Measurements from ENCODE around the gene UBE4A.

UBE4A gene

DNA sequence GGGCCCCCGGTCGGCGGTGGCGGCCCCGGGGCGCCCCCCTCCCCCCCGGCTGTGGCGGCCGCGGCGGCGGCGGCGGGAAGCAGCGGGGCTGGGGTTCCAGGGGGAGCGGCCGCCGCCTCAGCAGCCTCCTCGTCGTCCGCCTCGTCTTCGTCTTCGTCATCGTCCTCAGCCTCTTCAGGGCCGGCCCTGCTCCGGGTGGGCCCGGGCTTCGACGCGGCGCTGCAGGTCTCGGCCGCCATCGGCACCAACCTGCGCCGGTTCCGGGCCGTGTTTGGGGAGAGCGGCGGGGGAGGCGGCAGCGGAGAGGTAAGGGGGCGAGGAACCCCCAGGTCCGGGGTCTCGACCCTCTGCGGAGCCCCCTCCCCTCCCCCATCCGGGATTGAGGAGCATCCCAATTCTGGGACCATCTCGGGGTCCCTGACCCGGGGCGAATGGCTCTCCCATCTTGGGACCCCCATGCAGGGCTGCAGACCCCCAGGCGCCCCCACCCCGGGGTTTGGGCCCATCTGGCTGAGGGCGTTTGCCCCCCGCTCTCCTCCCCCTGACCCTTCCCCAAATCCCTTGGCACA, 77.3 kb downstream of the UBE4A start:
- TF ChIP-seq Cebpa-rat (IDR thresholded peaks at IDR 0.05): no peak
- H4K20me1 ChIP-seq: peaks cover 43 to 52% (median 48%) of the 10 kb centered on the region in 11 experiments
- H3K4me1 ChIP-seq: peaks cover 36 to 49% (median 46%) of the 10 kb centered on the region in 10 experiments
- no peaks in the 10 kb centered on the region for H3K9me3 ChIP-seq (replicated peaks in 1 of 11)
- H3K27me3 ChIP-seq: no peaks in the 10 kb centered on the region
- H3K36me3 ChIP-seq: peaks cover 0 to 27% (median 2%) of the 10 kb centered on the region in 11 experiments; a peak in 9 of 22 replicates
- peak overlapping the region; percentile 89 to 95 (median 93) for H3K9ac ChIP-seq
- peak overlapping the region; percentile 95 to 100 (median 98) for H3K4me3 ChIP-seq
- H3K4me2 ChIP-seq: peak overlapping the region; percentile 86 to 97 (median 94)
- peak overlapping the region; percentile 72 to 90 (median 88) for H3K27ac ChIP-seq

DNA sequence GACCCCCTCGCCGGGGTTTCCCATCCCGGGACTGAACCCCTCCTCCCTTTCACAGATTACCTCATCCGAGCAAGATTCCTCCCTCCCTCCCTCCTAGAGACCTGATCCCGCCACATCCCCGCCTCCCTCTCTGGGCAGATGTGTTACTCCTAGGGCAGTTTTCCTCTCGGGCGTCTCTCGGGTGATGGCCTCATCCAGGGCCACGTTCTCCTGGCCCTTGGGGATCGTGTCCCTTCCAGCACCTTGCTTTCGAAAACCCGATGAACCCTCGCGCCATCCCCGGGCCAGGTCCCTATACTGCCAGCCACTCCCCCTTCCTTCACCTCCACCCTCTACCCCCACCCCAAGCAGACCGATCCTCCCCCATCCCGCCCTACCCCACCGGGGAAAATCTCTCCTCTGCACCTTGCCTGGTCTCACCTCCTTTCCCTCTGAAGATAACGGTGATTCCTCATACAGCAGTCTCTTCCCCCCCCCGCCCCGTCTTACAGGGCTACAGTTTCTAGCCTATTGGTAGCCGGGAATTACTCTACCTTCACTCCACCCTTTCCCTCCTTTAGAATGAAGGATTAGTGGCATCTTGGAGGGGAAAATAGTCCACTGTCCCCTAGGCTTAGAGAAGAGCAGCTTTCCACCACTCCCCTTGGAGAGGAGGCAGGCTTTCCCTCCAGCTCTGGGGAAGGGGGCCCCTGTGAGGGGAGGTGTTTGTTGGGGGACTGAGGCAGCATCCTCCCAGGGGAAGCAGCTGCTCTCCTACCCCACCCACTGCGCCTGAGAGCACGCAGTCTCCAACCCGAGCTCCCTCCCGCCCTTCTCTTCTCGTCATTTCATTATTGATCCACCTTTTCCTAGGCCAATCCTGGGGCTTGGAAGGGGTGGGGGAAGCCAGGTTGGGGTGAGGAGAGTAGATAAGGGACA, 78.1 kb downstream of the UBE4A start:
- Histone ChIP-seq H3K9me3 (replicated peaks in 1 of 11) (no peaks in the 10 kb centered on the region), H3K4me1 (peaks cover 40 to 54% (median 51%) of the 10 kb centered on the region in 10 experiments), H3K9ac (peak overlapping the region; percentile 89 to 95 (median 93)), H3K4me2 (peak overlapping the region; percentile 86 to 97 (median 94)), H4K20me1 (peaks cover 50 to 59% (median 56%) of the 10 kb centered on the region in 11 experiments), H3K27ac (peak overlapping the region; percentile 72 to 90 (median 88)), H3K4me3 (peak overlapping the region; percentile 95 to 100 (median 98)), H3K27me3 (no peaks in the 10 kb centered on the region), H3K36me3 (peaks cover 0 to 35% (median 9%) of the 10 kb centered on the region in 11 experiments; a peak in 9 of 22 replicates)
- no peak for TF ChIP-seq Cebpa-rat (IDR thresholded peaks at IDR 0.05)

DNA sequence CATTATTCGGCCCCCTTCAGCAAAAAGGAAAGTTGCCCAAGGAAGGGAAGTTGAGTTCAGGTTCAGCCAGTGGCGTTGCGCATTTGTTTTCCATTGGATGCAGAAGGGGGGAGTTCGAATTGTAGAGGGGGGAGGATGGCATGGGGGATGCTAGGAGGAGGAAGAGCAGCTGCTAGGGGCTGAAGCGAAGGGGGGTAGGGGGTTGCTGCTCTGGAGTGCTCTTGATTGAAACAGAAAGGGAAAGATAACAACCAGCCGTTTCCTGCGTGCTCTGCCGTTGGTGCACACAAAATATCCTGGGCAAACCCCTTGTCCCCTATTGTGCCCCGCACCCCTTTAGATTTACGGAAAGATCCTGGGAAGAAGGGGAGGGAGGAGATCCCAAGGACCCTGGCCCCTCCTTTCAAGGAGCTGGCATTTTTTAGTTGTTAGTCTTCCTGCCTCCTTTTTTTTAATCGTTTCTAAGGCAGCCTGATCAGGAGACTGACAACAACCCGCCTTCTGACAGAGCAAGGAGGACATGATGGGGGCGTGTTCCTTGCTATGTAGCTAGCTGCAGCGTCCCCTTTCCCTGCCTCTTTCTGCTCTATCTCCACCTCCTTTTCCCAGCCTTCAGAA, 79.0 kb downstream of the UBE4A start:
- Histone ChIP-seq H3K27me3 (no peaks in the 10 kb centered on the region), H4K20me1 (peaks cover 60 to 69% (median 65%) of the 10 kb centered on the region in 11 experiments), H3K4me1 (peaks cover 44 to 56% (median 52%) of the 10 kb centered on the region in 10 experiments), H3K4me2 (peak overlapping the region; percentile 86 to 97 (median 94)), H3K27ac (peak overlapping the region in 10 of 11 experiments; percentile 58 to 90 (median 88); a peak in 20 of 22 replicates), H3K9ac (peak overlapping the region; percentile 89 to 95 (median 93)), H3K4me3 (peak overlapping the region; percentile 95 to 100 (median 98)), H3K36me3 (peaks cover 0 to 44% (median 12%) of the 10 kb centered on the region in 11 experiments; a peak in 9 of 22 replicates), H3K9me3 (replicated peaks in 1 of 11) (no peaks in the 10 kb centered on the region)
- TF ChIP-seq Cebpa-rat (IDR thresholded peaks at IDR 0.05): no peak

DNA sequence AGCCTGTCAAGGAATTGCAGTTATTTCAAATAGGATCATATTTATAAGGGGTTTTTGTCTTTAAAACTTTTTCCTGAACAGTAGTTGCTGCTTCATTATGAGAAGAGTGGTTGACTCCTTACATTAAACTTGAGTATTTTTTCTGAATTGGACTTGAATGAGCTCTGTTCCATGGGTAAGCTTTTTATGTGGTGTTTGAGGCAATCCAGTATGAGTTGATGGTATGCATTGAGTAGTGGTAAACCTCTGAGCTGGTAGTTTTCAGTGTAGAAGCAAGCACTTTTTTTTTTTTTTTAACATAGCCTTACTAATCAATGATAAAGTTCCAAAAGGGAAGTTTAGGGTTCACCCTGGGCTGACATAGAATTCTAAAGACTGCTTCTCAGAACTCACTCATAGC, 80.2 kb downstream of the UBE4A start:
- H3K36me3 ChIP-seq: peaks cover 4 to 55% (median 16%) of the 10 kb centered on the region in 11 experiments; a peak in 16 of 22 replicates
- H3K9me3 ChIP-seq (replicated peaks in 1 of 11): no peaks in the 10 kb centered on the region
- peak overlapping the region in 4 of 10 experiments; percentile 95 to 98 (median 97); a peak in 3 of 20 replicates for H3K4me3 ChIP-seq
- no peaks in the 10 kb centered on the region for H3K27me3 ChIP-seq
- no peak for TF ChIP-seq Cebpa-rat (IDR thresholded peaks at IDR 0.05)
- peak overlapping the region in 6 of 11 experiments; percentile 4 to 90 (median 88); a peak in 7 of 22 replicates for H3K27ac ChIP-seq
- peak overlapping the region; percentile 86 to 97 (median 94) for H3K4me2 ChIP-seq
- H4K20me1 ChIP-seq: peaks cover 72 to 81% (median 76%) of the 10 kb centered on the region in 11 experiments
- H3K9ac ChIP-seq: peak overlapping the region in 8 of 11 experiments; percentile 61 to 95 (median 93); a peak in 7 of 22 replicates
- H3K4me1 ChIP-seq: peaks cover 32 to 55% (median 41%) of the 10 kb centered on the region in 10 experiments

DNA sequence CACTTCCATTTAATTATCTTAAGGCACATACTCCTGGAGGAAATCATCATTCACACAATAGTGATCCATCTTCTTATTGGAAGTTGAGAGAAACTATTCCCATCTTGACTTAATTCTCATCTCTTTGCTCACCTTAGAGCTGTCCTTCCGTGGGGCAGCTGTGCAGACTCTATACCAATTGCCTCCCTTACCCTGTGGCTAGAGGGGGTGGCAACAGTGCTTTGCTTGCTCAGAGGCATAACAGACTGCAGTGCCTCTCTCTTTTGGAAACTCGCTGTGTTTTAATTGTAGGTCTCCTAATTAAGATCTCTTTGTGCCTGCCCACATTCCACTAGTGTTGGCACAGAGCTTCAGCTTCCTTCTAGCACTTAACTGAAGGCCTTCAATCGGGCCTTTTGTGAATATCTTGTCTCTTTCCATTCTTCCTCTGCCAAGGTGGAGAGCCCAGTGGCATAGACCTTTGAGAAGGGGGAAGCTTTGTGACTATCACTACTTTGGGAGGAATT, 82.4 kb downstream of the UBE4A start:
- Histone ChIP-seq H3K4me2 (peak overlapping the region; percentile 2 to 97 (median 27); a peak in 18 of 22 replicates), H3K9me3 (replicated peaks in 1 of 11) (no peaks in the 10 kb centered on the region), H3K9ac (no peak overlapping the region), H3K4me1 (peaks cover 32 to 55% (median 37%) of the 10 kb centered on the region in 10 experiments), H3K27me3 (no peaks in the 10 kb centered on the region), H3K36me3 (peaks cover 6 to 77% (median 38%) of the 10 kb centered on the region in 11 experiments; a peak in 20 of 22 replicates), H3K4me3 (no peak overlapping the region), H4K20me1 (peaks cover 87 to 100% (median 94%) of the 10 kb centered on the region in 11 experiments), H3K27ac (no peak overlapping the region)
- no peak for TF ChIP-seq Cebpa-rat (IDR thresholded peaks at IDR 0.05)

DNA sequence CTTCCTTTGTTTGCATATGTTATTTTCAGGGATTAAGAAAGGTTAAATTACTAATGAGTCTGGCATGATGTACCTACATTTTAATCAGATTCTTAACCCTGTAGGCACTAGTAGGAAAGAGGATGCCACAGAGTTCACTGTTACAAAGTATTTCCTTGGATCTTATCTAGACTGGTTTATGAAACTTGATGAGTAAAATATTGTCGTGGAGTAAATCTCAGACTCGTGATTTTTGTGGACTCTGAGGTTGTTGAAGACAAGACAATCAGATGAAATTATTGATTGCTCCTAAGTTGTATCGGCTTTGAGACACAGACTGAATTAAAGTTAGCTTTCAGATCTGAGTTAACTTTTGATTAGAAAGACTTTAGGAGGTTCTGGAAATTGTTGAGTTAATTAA, 82.9 kb downstream of the UBE4A start:
- Histone ChIP-seq H3K36me3 (peaks cover 6 to 82% (median 43%) of the 10 kb centered on the region in 11 experiments; a peak in 21 of 22 replicates), H3K27me3 (no peaks in the 10 kb centered on the region), H3K27ac (no peak overlapping the region), H4K20me1 (peaks cover 85 to 100% (median 98%) of the 10 kb centered on the region in 11 experiments), H3K4me1 (peaks cover 32 to 55% (median 37%) of the 10 kb centered on the region in 10 experiments), H3K9me3 (replicated peaks in 1 of 11) (no peaks in the 10 kb centered on the region), H3K4me3 (no peak overlapping the region), H3K4me2 (peak overlapping the region in 10 of 11 experiments; percentile 2 to 97 (median 28); a peak in 12 of 22 replicates), H3K9ac (no peak overlapping the region)
- TF ChIP-seq Cebpa-rat (IDR thresholded peaks at IDR 0.05): no peak

DNA sequence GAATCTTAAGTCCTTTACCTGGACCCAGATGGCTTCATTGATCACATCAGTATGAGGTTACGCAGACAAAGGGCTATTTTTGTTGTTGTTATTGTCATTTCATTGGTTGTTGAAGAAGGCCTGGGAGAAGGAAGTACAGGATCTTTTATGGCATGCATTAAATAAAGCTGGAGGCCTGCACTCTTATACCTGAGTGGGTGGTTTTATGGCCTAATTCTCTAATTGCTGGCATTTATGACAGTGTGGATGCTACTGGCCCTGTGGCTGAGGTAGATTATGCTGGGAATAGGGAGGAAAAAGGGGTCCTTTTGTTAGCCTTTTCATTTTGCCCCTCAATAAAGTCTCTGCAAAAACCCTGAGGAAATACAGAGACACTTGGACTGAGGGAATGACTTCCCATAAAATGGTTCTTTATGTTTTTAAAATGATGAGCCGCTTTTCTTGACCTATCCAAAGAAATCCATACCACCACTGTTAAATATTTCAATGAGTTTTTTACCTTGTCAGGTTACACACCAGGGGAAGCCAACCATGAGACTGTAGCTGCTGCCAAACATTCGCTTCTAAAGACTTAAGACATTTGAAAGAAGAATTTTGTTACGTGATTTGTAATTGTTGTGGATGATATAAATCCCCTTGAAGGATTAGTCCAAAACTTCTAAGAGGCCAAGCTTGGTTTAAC, 83.6 kb downstream of the UBE4A start:
- no peak overlapping the region for H3K9ac ChIP-seq
- H3K9me3 ChIP-seq (replicated peaks in 1 of 11): no peaks in the 10 kb centered on the region
- peaks cover 6 to 89% (median 50%) of the 10 kb centered on the region in 11 experiments; a peak in 21 of 22 replicates for H3K36me3 ChIP-seq
- H3K4me1 ChIP-seq: peaks cover 34 to 63% (median 41%) of the 10 kb centered on the region in 10 experiments
- peaks cover 77 to 100% (median 100%) of the 10 kb centered on the region in 11 experiments for H4K20me1 ChIP-seq
- no peak overlapping the region for H3K27ac ChIP-seq
- no peaks in the 10 kb centered on the region for H3K27me3 ChIP-seq
- H3K4me3 ChIP-seq: no peak overlapping the region
- peak overlapping the region in 3 of 11 experiments; percentile 21 to 26 (median 25); a peak in 2 of 22 replicates for H3K4me2 ChIP-seq
- no peak for TF ChIP-seq Cebpa-rat (IDR thresholded peaks at IDR 0.05)
